RWPE2 (cell line): Measurements from ENCODE around the gene PCYT1A.
A peak's percentile ranks its signal among the peaks of the same experiment; 100 is the strongest.

Experiments
- ATAC-seq: fragments of 200-7000 bp; cut with Tn5 transposase; 3 replicates; pipeline ENCODE4 v1.9.1; 2021; ENCODE audit warnings: low read depth
- DNase-seq: peaks from one replicate; pipeline ENCODE4 v3.0.0-alpha.2; 2020; ENCODE audit warnings: low spot score
- H3K27ac ChIP-seq: fragments of 450-650 bp; 2 replicates; pipeline ENCODE4 v1.5.1; 2017; ENCODE audit warnings: mild to moderate bottlenecking; ENCODE audit not compliant: poor library complexity, severe bottlenecking
- H3K27me3 ChIP-seq: fragments of 250-450 bp; sonication (Bioruptor Pico); 2 replicates; pipeline ENCODE4 v1.5.1; 2021; ENCODE audit warnings: mild to moderate bottlenecking, moderate library complexity; ENCODE audit not compliant: insufficient read depth, poor library complexity, severe bottlenecking
- H3K36me3 ChIP-seq: fragments of 250-450 bp; sonication (Bioruptor Pico); 2 replicates; pipeline ENCODE4 v1.5.1; 2020; ENCODE audit warnings: low read depth, mild to moderate bottlenecking, moderate library complexity
- H3K4me1 ChIP-seq: fragments of 250-450 bp; sonication (Bioruptor Pico); 2 replicates; pipeline ENCODE4 v1.5.1; 2021; ENCODE audit warnings: mild to moderate bottlenecking, moderate library complexity; ENCODE audit not compliant: insufficient read depth, poor library complexity, severe bottlenecking
- H3K4me3 ChIP-seq: fragments of 250-450 bp; sonication (Bioruptor Pico); 2 replicates; pipeline ENCODE4 v1.5.1; 2021; ENCODE audit warnings: mild to moderate bottlenecking, moderate library complexity; ENCODE audit not compliant: severe bottlenecking
- H3K9me3 ChIP-seq: fragments of 250-450 bp; sonication (Bioruptor Pico); 2 replicates; pipeline ENCODE4 v1.5.1; 2021; ENCODE audit warnings: mild to moderate bottlenecking, moderate library complexity; ENCODE audit not compliant: severe bottlenecking
- TF ChIP-seq, protein P1 (sequence below): fragments of 450-650 bp; IDR thresholded peaks from one replicate; pipeline ENCODE4 v1.5.1; 2017; ENCODE audit warnings: mild to moderate bottlenecking, moderate library complexity; ENCODE audit not compliant: poor library complexity, severe bottlenecking

Gene PCYT1A

GRCh38 chr3:196268284-196269163 lies 19.0 kb downstream of the PCYT1A start:
- no peak overlapping the region for H3K4me3 ChIP-seq
- H3K4me1 ChIP-seq: peaks cover 4% of the 10 kb centered on the region
- H3K27me3 ChIP-seq: no peaks in the 10 kb centered on the region
- H3K36me3 ChIP-seq: peaks cover 61% of the 10 kb centered on the region
- no peaks in the 10 kb centered on the region for H3K9me3 ChIP-seq
- ATAC-seq (peak; percentile 73), DNase-seq (no peak)
- peak overlapping the region; percentile 1 for H3K27ac ChIP-seq
- TF ChIP-seq, protein P1, sequence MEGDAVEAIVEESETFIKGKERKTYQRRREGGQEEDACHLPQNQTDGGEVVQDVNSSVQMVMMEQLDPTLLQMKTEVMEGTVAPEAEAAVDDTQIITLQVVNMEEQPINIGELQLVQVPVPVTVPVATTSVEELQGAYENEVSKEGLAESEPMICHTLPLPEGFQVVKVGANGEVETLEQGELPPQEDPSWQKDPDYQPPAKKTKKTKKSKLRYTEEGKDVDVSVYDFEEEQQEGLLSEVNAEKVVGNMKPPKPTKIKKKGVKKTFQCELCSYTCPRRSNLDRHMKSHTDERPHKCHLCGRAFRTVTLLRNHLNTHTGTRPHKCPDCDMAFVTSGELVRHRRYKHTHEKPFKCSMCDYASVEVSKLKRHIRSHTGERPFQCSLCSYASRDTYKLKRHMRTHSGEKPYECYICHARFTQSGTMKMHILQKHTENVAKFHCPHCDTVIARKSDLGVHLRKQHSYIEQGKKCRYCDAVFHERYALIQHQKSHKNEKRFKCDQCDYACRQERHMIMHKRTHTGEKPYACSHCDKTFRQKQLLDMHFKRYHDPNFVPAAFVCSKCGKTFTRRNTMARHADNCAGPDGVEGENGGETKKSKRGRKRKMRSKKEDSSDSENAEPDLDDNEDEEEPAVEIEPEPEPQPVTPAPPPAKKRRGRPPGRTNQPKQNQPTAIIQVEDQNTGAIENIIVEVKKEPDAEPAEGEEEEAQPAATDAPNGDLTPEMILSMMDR: no peak

GRCh38 chr3:196263819-196264218 lies 23.7 kb downstream of the PCYT1A start:
- TF ChIP-seq, protein P1: no peak
- no peak for ATAC-seq
- no peak overlapping the region for H3K4me3 ChIP-seq
- H3K9me3 ChIP-seq: no peaks in the 10 kb centered on the region
- H3K36me3 ChIP-seq: peaks cover 48% of the 10 kb centered on the region
- no peaks in the 10 kb centered on the region for H3K4me1 ChIP-seq
- H3K27me3 ChIP-seq: no peaks in the 10 kb centered on the region
- H3K27ac ChIP-seq: no peak overlapping the region
- no peak for DNase-seq

- H3K27ac ChIP-seq: no peak overlapping the region
- TF ChIP-seq, protein P1: no peak
- no peaks in the 10 kb centered on the region for H3K9me3 ChIP-seq
- no peaks in the 10 kb centered on the region for H3K27me3 ChIP-seq
- DNase-seq (no peak), ATAC-seq (no peak)
- no peaks in the 10 kb centered on the region for H3K4me1 ChIP-seq
- no peak overlapping the region for H3K4me3 ChIP-seq
- peaks cover 36% of the 10 kb centered on the region for H3K36me3 ChIP-seq
Measured at GRCh38 chr3:196260784-196261183, 26.7 kb downstream of the PCYT1A start.

- no peaks in the 10 kb centered on the region for H3K27me3 ChIP-seq
- H3K27ac ChIP-seq: no peak overlapping the region
- no peak overlapping the region for H3K4me3 ChIP-seq
- peaks cover 50% of the 10 kb centered on the region for H3K36me3 ChIP-seq
- no peaks in the 10 kb centered on the region for H3K4me1 ChIP-seq
- no peak for ATAC-seq
- TF ChIP-seq, protein P1: no peak
- DNase-seq: no peak
- no peaks in the 10 kb centered on the region for H3K9me3 ChIP-seq
Measured at GRCh38 chr3:196255776-196256175, 31.8 kb downstream of the PCYT1A start.
